ENCODE results near the gene CDC14A. TPM values are rescaled to one million over a fixed set of nuclear protein-coding genes. Genes with fewer than 3 reads are reported as not detected.
A peak's percentile ranks its signal among the peaks of the same experiment; 100 is the strongest.

The CDC14A gene
- total RNA-seq, 1 experiment from 2014 or later: 2.6 TPM

DNA sequence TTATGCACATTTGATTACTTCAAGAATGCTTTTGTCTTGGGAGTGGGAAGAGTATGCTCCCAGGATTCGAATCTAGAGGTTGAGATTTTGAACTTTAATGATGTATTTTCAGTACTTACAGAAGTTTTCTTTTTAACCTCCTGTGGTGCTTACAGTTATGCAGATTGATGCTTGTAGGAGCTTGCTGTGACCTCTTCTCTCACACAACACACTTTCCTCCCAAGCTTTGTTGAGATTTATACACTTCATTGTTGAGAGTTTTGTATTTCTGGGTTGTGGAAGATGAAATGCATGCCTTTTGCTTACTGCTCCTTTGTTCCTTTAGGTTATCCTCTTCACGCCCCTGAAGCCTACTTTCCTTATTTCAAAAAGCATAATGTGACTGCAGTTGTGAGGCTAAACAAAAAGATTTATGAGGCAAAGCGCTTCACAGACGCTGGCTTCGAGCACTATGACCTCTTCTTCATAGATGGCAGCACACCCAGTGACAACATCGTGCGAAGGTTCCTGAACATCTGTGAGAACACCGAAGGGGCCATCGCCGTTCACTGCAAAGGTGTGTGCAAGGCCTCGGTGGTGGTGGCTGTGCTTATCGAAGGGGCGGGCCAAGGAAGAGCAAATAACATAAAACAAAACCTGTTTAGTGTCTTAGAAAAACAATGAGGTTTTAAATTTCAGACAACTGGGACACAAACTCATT is 110.2 kb downstream of the CDC14A start:
- BruUV-seq (replicated peaks): no TSS peak
- Mint-ChIP-seq H3K9me3 (ENCODE audit: unreplicated experiment) (no peaks in the 10 kb centered on the region), H3K36me3 (ENCODE audit: insufficient read depth, unreplicated experiment) (no peaks in the 10 kb centered on the region), H3K4me1 (ENCODE audit: insufficient read depth, unreplicated experiment) (peaks cover 7% of the 10 kb centered on the region), H3K27me3 (ENCODE audit: insufficient read depth, unreplicated experiment) (no peaks in the 10 kb centered on the region), H3K4me3 (ENCODE audit: unreplicated experiment) (no peak overlapping the region), H3K27ac (ENCODE audit: low read depth, unreplicated experiment) (no peak overlapping the region)
- ChIA-PET POLR2A (no interaction called here), CTCF (interaction anchor here (0.6 to 14.2 kb wide), 10 partner anchors 9 to 653 kb away, joined by 3 to 310 read pairs (median 4); no protein-coding TSS in a partner anchor)
- TF ChIP-seq, protein P1, sequence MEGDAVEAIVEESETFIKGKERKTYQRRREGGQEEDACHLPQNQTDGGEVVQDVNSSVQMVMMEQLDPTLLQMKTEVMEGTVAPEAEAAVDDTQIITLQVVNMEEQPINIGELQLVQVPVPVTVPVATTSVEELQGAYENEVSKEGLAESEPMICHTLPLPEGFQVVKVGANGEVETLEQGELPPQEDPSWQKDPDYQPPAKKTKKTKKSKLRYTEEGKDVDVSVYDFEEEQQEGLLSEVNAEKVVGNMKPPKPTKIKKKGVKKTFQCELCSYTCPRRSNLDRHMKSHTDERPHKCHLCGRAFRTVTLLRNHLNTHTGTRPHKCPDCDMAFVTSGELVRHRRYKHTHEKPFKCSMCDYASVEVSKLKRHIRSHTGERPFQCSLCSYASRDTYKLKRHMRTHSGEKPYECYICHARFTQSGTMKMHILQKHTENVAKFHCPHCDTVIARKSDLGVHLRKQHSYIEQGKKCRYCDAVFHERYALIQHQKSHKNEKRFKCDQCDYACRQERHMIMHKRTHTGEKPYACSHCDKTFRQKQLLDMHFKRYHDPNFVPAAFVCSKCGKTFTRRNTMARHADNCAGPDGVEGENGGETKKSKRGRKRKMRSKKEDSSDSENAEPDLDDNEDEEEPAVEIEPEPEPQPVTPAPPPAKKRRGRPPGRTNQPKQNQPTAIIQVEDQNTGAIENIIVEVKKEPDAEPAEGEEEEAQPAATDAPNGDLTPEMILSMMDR (IDR thresholded peaks at IDR 0.05; ENCODE audit: unreplicated experiment): no peak
- intact Hi-C loops (cut with micrococcal nuclease): loop anchor here (1.0 to 2.0 kb wide), 3 partner anchors 81 to 404 kb away; no protein-coding TSS in a partner anchor
- DNase-seq (ENCODE audit: unreplicated experiment): no peak

GRCh38 chr1:100463791-100464424 is 111.6 kb downstream of the CDC14A start:
- H3K4me1 Mint-ChIP-seq (ENCODE audit: insufficient read depth, unreplicated experiment): peaks cover 7% of the 10 kb centered on the region
- no peak overlapping the region for H3K4me3 Mint-ChIP-seq (ENCODE audit: unreplicated experiment)
- POLR2A ChIA-PET: interaction anchor here (0.6 kb wide), 2 partner anchors 413 to 635 kb away, joined by 3 read pairs; no protein-coding TSS in a partner anchor
- CTCF ChIA-PET: interaction anchor here (0.7 to 14.2 kb wide), 35 partner anchors 8 to 801 kb away, joined by 3 to 310 read pairs (median 4); partner anchors contain the start of genes CDC14A and FRRS1
- BruUV-seq (replicated peaks): no TSS peak
- no peaks in the 10 kb centered on the region for H3K27me3 Mint-ChIP-seq (ENCODE audit: insufficient read depth, unreplicated experiment)
- intact Hi-C loops (cut with micrococcal nuclease): loop anchor here (1.0 to 2.0 kb wide), 3 partner anchors 79 to 402 kb away; no protein-coding TSS in a partner anchor
- no peaks in the 10 kb centered on the region for H3K36me3 Mint-ChIP-seq (ENCODE audit: insufficient read depth, unreplicated experiment)
- no peaks in the 10 kb centered on the region for H3K9me3 Mint-ChIP-seq (ENCODE audit: unreplicated experiment)
- TF ChIP-seq, protein P1 (IDR thresholded peaks at IDR 0.05; ENCODE audit: unreplicated experiment): peak; percentile 85
- no peak overlapping the region for H3K27ac Mint-ChIP-seq (ENCODE audit: low read depth, unreplicated experiment)
- DNase-seq (ENCODE audit: unreplicated experiment): peak; percentile 77

DNA sequence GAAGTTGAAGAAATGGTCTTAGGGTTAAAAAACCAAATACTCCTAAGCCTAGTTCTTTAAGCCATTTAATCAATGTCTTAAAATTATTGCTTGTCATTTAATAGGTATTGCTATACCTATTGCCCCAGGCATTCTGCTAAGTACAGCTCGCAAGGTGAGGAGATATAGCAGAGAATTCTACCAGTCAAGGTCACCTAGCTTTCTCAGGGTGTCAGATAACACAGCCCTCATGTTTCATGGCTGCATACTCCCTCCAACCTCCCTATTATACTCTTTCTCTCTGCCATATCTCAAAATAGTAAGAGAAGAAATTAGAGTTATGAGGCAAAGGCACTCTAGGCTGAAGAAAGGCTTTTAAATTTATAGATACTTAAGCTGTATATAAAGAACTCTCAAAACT is 117.3 kb downstream of the CDC14A start:
- Mint-ChIP-seq H3K4me1 (ENCODE audit: insufficient read depth, unreplicated experiment) (no peaks in the 10 kb centered on the region), H3K27me3 (ENCODE audit: insufficient read depth, unreplicated experiment) (no peaks in the 10 kb centered on the region), H3K9me3 (ENCODE audit: unreplicated experiment) (no peaks in the 10 kb centered on the region), H3K4me3 (ENCODE audit: unreplicated experiment) (no peak overlapping the region), H3K36me3 (ENCODE audit: insufficient read depth, unreplicated experiment) (peaks cover 6% of the 10 kb centered on the region), H3K27ac (ENCODE audit: low read depth, unreplicated experiment) (no peak overlapping the region)
- POLR2A ChIA-PET: no interaction called here
- TF ChIP-seq, protein P1 (IDR thresholded peaks at IDR 0.05; ENCODE audit: unreplicated experiment): no peak
- intact Hi-C loops (cut with micrococcal nuclease): no loop called here
- DNase-seq (ENCODE audit: unreplicated experiment): no peak
- BruUV-seq (replicated peaks): no TSS peak
- CTCF ChIA-PET: interaction anchor here (0.6 to 4.4 kb wide), 3 partner anchors 11 to 408 kb away, joined by 4 to 26 read pairs (median 7); no protein-coding TSS in a partner anchor

DNA sequence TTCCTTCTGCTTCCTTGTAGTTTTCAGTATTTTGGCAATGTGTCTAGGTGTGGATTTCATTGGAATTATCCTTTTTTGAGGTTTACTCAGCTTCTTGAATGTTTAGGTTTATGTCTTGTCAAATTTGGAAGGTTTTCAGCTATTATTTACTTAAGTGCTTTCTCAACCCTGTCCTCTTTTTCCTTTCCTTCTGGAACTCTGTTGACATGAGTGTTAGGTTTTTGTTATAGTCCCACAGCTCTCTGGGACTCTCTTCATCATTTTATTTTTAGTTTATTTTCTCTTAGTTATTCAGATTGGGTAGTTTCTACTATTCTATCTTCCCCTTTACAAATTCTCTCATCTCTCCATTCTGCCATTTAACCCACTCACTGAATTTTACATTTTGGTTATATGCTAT is 122.5 kb downstream of the CDC14A start:
- intact Hi-C loops (cut with micrococcal nuclease): no loop called here
- Mint-ChIP-seq H3K4me3 (ENCODE audit: unreplicated experiment) (no peak overlapping the region), H3K36me3 (ENCODE audit: insufficient read depth, unreplicated experiment) (peaks cover 6% of the 10 kb centered on the region), H3K9me3 (ENCODE audit: unreplicated experiment) (no peaks in the 10 kb centered on the region), H3K4me1 (ENCODE audit: insufficient read depth, unreplicated experiment) (no peaks in the 10 kb centered on the region), H3K27ac (ENCODE audit: low read depth, unreplicated experiment) (no peak overlapping the region), H3K27me3 (ENCODE audit: insufficient read depth, unreplicated experiment) (no peaks in the 10 kb centered on the region)
- DNase-seq (ENCODE audit: unreplicated experiment): no peak
- ChIA-PET POLR2A (no interaction called here), CTCF (interaction anchor here (0.6 to 1.2 kb wide), 3 partner anchors 11 to 256 kb away, joined by 4 to 8 read pairs (median 4); no protein-coding TSS in a partner anchor)
- no TSS peak for BruUV-seq (replicated peaks)
- TF ChIP-seq, protein P1 (IDR thresholded peaks at IDR 0.05; ENCODE audit: unreplicated experiment): no peak
